ENCODE measurements around the gene EFCAB12.
A peak's percentile ranks its signal among the peaks of the same experiment; 100 is the strongest.
"Not testable (repeated sequence)": the region's sequence is repeated elsewhere in the genome, so short reads cannot be mapped to it uniquely, and the experiment has no call there.

The EFCAB12 gene

DNA sequence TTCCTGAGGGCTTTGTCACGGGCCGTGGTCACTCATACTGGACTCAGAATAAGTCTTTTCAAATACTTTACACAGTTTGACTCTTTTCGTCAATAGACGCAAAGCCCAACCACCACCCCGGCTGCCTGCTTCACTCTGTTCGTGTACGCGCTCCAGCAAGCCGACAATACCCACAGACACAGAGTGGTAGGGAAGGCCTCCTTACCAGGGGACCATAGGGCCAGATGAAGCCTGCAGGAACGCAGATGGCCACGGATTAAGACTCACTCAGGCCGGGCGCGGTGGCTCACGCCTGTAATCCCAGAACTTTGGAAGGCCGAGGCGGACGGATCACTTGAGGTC lies 29.7 kb downstream of the EFCAB12 start:
- H3K9ac ChIP-seq, result peak overlapping the region; percentile 28
- H2AFZ ChIP-seq, result peak overlapping the region; percentile 63
- H3K4me2 ChIP-seq (ENCODE audit: low read length), result peak overlapping the region; percentile 92
- H3K79me2 ChIP-seq, result peaks cover 17% of the 10 kb centered on the region
- TF ChIP-seq, protein P1, sequence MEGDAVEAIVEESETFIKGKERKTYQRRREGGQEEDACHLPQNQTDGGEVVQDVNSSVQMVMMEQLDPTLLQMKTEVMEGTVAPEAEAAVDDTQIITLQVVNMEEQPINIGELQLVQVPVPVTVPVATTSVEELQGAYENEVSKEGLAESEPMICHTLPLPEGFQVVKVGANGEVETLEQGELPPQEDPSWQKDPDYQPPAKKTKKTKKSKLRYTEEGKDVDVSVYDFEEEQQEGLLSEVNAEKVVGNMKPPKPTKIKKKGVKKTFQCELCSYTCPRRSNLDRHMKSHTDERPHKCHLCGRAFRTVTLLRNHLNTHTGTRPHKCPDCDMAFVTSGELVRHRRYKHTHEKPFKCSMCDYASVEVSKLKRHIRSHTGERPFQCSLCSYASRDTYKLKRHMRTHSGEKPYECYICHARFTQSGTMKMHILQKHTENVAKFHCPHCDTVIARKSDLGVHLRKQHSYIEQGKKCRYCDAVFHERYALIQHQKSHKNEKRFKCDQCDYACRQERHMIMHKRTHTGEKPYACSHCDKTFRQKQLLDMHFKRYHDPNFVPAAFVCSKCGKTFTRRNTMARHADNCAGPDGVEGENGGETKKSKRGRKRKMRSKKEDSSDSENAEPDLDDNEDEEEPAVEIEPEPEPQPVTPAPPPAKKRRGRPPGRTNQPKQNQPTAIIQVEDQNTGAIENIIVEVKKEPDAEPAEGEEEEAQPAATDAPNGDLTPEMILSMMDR (IDR thresholded peaks at IDR 0.05), result no peak
- no peaks in the 10 kb centered on the region for H3K9me3 ChIP-seq (ENCODE audit: control insufficient read depth, low read length)
- no peaks in the 10 kb centered on the region for H3K27me3 ChIP-seq (ENCODE audit: control insufficient read depth, insufficient read depth, low read length)
- H3K27ac ChIP-seq, result peak overlapping the region; percentile 75
- peak overlapping the region; percentile 69 for H3K4me3 ChIP-seq (ENCODE audit: low read depth, low read length)
- H3K36me3 ChIP-seq (ENCODE audit: control insufficient read depth, insufficient read depth, low read length), result no peaks in the 10 kb centered on the region
- peaks cover 11% of the 10 kb centered on the region for H3K4me1 ChIP-seq

DNA sequence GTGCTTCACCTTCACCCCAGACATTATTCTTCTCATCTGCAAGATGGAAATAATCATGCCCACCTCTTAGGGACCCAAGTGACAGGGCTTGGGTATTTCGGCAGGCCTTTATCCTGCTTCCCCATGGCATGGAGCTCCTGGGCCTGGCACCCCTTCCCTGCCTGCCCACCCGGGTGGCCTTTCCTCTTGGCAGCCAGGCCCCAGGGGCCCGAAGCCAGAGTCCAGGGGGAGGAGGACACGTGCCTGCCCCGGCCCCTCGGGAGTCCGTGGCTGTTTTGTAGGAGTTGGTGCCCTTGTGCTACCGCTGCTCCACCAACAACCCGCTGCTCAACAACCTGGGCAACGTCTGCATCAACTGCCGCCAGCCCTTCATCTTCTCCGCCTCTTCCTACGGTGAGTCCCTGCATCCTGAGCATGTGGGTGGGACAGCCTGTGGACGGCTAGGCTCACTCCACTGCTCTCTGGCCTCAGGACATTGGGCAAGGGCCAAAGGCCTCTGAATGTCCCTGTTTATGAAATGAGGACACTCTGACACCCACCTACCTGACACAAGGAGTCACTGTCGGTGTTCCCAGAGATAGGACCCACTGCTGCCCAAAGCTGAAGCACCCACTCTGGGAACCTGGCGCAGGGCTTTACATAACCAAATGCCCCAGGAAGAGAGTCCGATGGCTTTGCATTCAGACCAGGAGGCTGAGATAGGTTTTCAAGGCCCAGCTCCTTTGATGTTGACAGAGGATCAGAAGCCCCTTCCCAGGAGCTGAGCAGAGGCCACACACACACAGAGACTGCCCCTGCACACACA lies 34.5 kb downstream of the EFCAB12 start:
- Histone ChIP-seq H3K4me1 (peaks cover 11% of the 10 kb centered on the region), H3K79me2 (peaks cover 14% of the 10 kb centered on the region)
- H3K4me2 ChIP-seq (ENCODE audit: low read length); H3K27ac ChIP-seq; H3K9ac ChIP-seq; H3K9me3 ChIP-seq (ENCODE audit: control insufficient read depth, low read length); H3K36me3 ChIP-seq (ENCODE audit: control insufficient read depth, insufficient read depth, low read length); H3K4me3 ChIP-seq (ENCODE audit: low read depth, low read length); H2AFZ ChIP-seq; H3K27me3 ChIP-seq (ENCODE audit: control insufficient read depth, insufficient read depth, low read length): not testable (repeated sequence)

DNA sequence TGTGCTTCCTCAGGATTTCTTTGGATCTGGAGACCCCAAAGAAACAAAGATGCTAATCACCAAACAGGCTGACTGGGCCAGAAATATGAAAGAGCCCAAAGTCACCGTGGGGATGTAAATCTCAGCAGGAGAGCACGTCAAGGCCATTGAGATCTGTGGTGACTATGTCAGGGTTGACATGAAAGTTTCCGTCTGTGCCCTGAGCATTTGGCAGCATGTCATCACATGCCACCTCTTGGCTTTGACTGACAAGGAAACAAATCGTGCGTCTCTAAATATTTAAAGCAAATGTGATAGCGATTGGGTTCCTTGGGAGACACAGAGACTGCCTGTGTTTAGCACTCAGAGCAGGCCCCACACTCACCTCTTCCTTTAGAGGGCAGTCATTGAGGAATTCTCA lies 35.2 kb downstream of the EFCAB12 start:
- no peaks in the 10 kb centered on the region for H3K36me3 ChIP-seq (ENCODE audit: control insufficient read depth, insufficient read depth, low read length)
- H3K4me3 ChIP-seq (ENCODE audit: low read depth, low read length), result no peak overlapping the region
- H2AFZ ChIP-seq, result no peak overlapping the region
- no peak overlapping the region for H3K9ac ChIP-seq
- TF ChIP-seq, protein P1 (IDR thresholded peaks at IDR 0.05), result no peak
- H3K9me3 ChIP-seq (ENCODE audit: control insufficient read depth, low read length), result no peaks in the 10 kb centered on the region
- H3K79me2 ChIP-seq, result peaks cover 7% of the 10 kb centered on the region
- H3K4me2 ChIP-seq (ENCODE audit: low read length), result no peak overlapping the region
- no peak overlapping the region for H3K27ac ChIP-seq
- no peaks in the 10 kb centered on the region for H3K27me3 ChIP-seq (ENCODE audit: control insufficient read depth, insufficient read depth, low read length)
- H3K4me1 ChIP-seq, result peaks cover 6% of the 10 kb centered on the region

DNA sequence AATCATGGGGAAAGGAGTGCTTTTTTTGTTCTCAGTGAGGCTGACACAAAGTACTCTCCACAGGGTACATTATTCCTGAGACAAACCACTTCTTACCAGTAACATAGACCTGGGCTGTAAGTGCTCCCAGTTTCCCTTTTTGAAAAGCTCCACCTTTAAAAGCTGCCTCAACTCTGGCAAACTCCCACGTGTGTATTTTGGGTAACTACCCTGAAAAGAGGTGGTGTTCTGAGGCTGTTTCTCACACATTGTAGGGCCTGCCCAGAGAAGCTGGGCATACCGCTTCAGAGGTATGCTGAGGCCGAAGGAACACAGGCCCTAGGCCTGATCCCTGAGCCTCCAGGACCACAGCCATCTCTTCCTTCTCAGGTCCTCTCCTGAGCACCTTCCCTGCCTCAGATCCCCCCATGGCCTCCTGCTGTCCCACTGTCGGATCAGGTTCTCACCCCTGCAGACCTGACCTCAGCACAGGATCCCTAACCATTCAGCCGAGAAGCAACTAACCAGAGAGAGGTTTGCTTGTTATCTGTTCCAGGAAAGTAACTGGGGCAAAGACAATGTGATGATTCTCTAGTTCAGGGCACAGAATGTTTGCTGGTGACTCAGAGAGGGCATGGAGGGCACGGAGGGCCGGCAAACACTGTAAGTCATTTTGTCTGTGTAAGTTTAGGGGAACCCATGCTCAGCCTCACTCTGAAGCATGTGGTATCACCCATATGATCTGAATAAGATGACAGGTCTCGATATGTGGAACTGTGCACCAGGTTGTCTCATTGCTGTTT lies 36.1 kb downstream of the EFCAB12 start:
- not testable (repeated sequence) for H3K9ac ChIP-seq; H3K27me3 ChIP-seq (ENCODE audit: control insufficient read depth, insufficient read depth, low read length); H3K9me3 ChIP-seq (ENCODE audit: control insufficient read depth, low read length); H3K4me2 ChIP-seq (ENCODE audit: low read length); H3K79me2 ChIP-seq; H3K36me3 ChIP-seq (ENCODE audit: control insufficient read depth, insufficient read depth, low read length); H2AFZ ChIP-seq; H3K4me1 ChIP-seq; H3K27ac ChIP-seq; H3K4me3 ChIP-seq (ENCODE audit: low read depth, low read length)

DNA sequence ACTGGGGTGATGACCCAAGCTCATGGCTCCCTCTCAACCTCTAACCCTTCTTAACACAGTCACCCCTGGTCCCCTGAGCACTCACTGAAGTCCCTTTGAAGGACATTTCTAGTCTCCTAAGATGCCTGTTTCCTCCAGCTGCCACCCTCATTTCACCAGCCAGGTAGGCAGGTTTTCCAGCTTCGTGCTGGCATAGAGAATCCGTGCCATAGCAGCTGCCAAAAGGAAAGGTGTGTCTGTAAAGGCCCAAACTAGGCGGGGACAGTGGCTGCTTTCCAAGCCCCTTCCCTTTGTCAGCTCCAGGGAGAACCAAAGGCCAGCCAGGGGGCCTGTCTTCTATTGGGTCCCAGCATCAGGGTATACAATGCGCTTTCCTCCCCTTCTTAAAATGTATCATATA lies 36.9 kb downstream of the EFCAB12 start:
- H3K27ac ChIP-seq; H3K4me2 ChIP-seq (ENCODE audit: low read length); H2AFZ ChIP-seq; H3K4me3 ChIP-seq (ENCODE audit: low read depth, low read length); H3K27me3 ChIP-seq (ENCODE audit: control insufficient read depth, insufficient read depth, low read length); H3K36me3 ChIP-seq (ENCODE audit: control insufficient read depth, insufficient read depth, low read length); H3K9ac ChIP-seq; H3K79me2 ChIP-seq; H3K4me1 ChIP-seq; H3K9me3 ChIP-seq (ENCODE audit: control insufficient read depth, low read length): not testable (repeated sequence)

DNA sequence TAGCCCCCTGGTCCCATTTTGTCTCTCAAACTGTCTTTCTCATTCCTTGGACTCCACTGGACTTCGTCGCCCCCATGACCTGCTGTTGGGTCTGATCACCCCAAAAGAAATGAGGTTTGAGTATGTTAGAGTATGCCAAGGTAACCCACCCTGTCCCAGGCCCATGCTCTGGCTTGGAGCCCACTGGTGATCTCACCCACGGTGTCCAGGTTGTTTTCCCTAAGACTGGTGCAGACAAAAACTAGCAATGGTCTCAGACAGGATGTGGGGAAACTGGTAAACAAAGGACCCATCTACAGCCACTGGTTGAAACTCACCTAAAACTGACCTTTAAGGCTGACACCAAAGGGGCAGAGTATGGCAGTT lies 38.9 kb downstream of the EFCAB12 start:
- H3K4me3 ChIP-seq (ENCODE audit: low read depth, low read length), result no peak overlapping the region
- no peaks in the 10 kb centered on the region for H3K79me2 ChIP-seq
- H3K4me2 ChIP-seq (ENCODE audit: low read length), result no peak overlapping the region
- H3K27me3 ChIP-seq (ENCODE audit: control insufficient read depth, insufficient read depth, low read length), result no peaks in the 10 kb centered on the region
- no peaks in the 10 kb centered on the region for H3K9me3 ChIP-seq (ENCODE audit: control insufficient read depth, low read length)
- TF ChIP-seq, protein P1 (IDR thresholded peaks at IDR 0.05), result no peak
- H3K9ac ChIP-seq, result no peak overlapping the region
- no peak overlapping the region for H3K27ac ChIP-seq
- H3K36me3 ChIP-seq (ENCODE audit: control insufficient read depth, insufficient read depth, low read length), result no peaks in the 10 kb centered on the region
- no peaks in the 10 kb centered on the region for H3K4me1 ChIP-seq
- no peak overlapping the region for H2AFZ ChIP-seq

DNA sequence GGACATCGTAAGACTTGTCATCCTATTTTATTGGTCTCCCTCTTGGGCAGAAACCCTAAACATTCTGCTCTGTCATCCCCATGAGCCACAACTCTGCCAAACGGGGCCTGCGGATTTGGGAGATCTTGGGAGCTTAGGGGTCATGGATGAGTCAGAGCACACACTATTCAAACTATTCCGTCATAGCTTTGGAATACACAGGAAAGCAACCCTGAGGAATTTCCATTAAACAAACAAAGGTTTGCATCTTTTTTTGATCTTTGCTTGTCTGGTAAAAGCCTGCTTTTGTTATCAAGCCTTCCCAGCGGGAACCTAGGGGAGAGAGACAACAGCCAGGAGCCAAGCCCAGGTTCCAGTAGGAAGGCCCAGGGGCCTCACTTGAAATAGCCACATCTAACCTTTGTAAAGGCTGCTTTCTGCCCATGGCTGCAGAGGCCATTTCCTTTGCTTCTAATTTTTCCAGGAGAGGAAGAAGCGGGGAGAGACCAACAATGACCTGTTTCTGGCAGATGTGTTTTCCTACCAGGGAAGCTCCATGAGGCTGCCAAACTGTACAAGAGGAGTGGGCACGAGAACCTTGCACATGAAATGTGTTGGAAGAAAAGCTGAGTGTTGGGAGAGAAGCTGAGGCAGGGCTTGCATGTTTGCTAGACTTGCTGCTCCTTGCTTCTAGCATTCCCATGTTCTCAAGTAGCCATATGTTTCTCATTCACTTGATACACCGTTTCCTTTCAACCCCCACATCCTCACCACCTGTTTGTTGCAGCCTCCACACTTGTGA lies 39.5 kb downstream of the EFCAB12 start:
- not testable (repeated sequence) for H3K4me2 ChIP-seq (ENCODE audit: low read length); H3K36me3 ChIP-seq (ENCODE audit: control insufficient read depth, insufficient read depth, low read length); H3K4me1 ChIP-seq; H3K9me3 ChIP-seq (ENCODE audit: control insufficient read depth, low read length); H3K4me3 ChIP-seq (ENCODE audit: low read depth, low read length); H3K27me3 ChIP-seq (ENCODE audit: control insufficient read depth, insufficient read depth, low read length); H2AFZ ChIP-seq; H3K79me2 ChIP-seq; H3K9ac ChIP-seq
- H3K27ac ChIP-seq, result peak overlapping the region; percentile 36
